HepG2 (cell line): ENCODE data around the gene GTF3A. TPM values are rescaled to one million over a fixed set of nuclear protein-coding genes. Genes with fewer than 3 reads are reported as not detected.

Experiments used
- DNMT1 ChIP-seq: sonication (generic); formaldehyde crosslinking; IDR thresholded peaks from 2 replicates; pipeline ENCODE4 v1.5.1; 2020; ENCODE audit warnings: mild to moderate bottlenecking, missing genetic modification reagents
- EP300 ChIP-seq, 3 experiments: sonication (generic) in 1 of 3; formaldehyde crosslinking in 1 of 3; IDR thresholded peaks; 2 replicates each; pipeline versions ENCODE4 v1.5.1 to v1.6.1; 2011 to 2020; ENCODE audit warnings: low read depth in 2 of 3, low read length in 2 of 3, borderline replicate concordance in 1 of 3, improper control_type of control experiment in 1 of 3, mild to moderate bottlenecking in 1 of 3, missing genetic modification reagents in 1 of 3, moderate library complexity in 1 of 3
- ETV5 ChIP-seq: IDR thresholded peaks from 2 replicates; pipeline ENCODE4 v1.6.1; 2018; ENCODE audit warnings: missing biosample characterization, missing genetic modification reagents, inconsistent platforms, borderline replicate concordance
- HNF4G ChIP-seq, 2 experiments: sonication (generic) in 1 of 2; formaldehyde crosslinking in 1 of 2; IDR thresholded peaks; 2 replicates each; pipeline versions ENCODE4 v1.4.0 to v1.6.1; 2011 to 2020; ENCODE audit warnings: borderline replicate concordance in 2 of 2, low read depth in 2 of 2, mild to moderate bottlenecking in 2 of 2, low read length in 1 of 2, missing genetic modification reagents in 1 of 2, moderate library complexity in 1 of 2
- NCOA2 ChIP-seq: sonication (generic); formaldehyde crosslinking; IDR thresholded peaks from 2 replicates; pipeline ENCODE4 v1.8.0; 2022; ENCODE audit warnings: inconsistent platforms
- PHF5A ChIP-seq: IDR thresholded peaks from one replicate; pipeline ENCODE4 v1.6.1; 2018; ENCODE audit warnings: low read depth, missing genetic modification reagents; ENCODE audit not compliant: unreplicated experiment
- ZNF790 ChIP-seq: sonication (generic); formaldehyde crosslinking; IDR thresholded peaks from 2 replicates; pipeline ENCODE4 v1.8.0; 2022; ENCODE audit warnings: missing genetic modification reagents, mild to moderate bottlenecking, borderline replicate concordance
- polyA plus RNA-seq, 8 experiments: library from polyadenylated mRNA; depleted of rRNA in 3 of 8; stranded (reverse) in 7 of 8; unstranded in 1 of 8; fragments of >200 nt; fragmentation: Illumina TruSeq in 4 of 8; extraction: Trizol in 4 of 8; gene quantifications; 2 replicates each; pipeline versions ENCODE4 v1.2.1 to v1.2.3, GENCODE V29; 2011 to 2016; ENCODE audit warnings: low read depth in 4 of 8, missing spikeins in 1 of 8, mixed read lengths in 1 of 8; ENCODE audit not compliant: insufficient read depth in 1 of 8
- total RNA-seq, 5 experiments: library from RNA; depleted of rRNA; stranded (reverse); fragments of >200 nt; fragmentation: Illumina TruSeq; extraction: Trizol; gene quantifications; 2 replicates each; pipeline ENCODE4 v1.2.3, GENCODE V29; 2016; ENCODE audit warnings: low read depth in 1 of 5
- TF ChIP-seq, protein P1 (sequence below): sonication (generic); formaldehyde crosslinking; IDR thresholded peaks from 2 replicates; pipeline ENCODE4 v1.5.1; 2020; ENCODE audit warnings: missing genetic modification reagents, mild to moderate bottlenecking, borderline replicate concordance
- TF ChIP-seq, protein P2 (sequence below): sonication (generic); formaldehyde crosslinking; IDR thresholded peaks from 2 replicates; pipeline ENCODE4 v1.4.0; 2020; ENCODE audit warnings: mild to moderate bottlenecking, missing genetic modification reagents, borderline replicate concordance
- TF ChIP-seq, protein P3 (sequence below): sonication (generic); formaldehyde crosslinking; IDR thresholded peaks from 2 replicates; pipeline ENCODE4 v1.9.0; 2021; ENCODE audit warnings: missing genetic modification reagents, mild to moderate bottlenecking, borderline replicate concordance
- TF ChIP-seq, protein P4 (sequence below): sonication (generic); formaldehyde crosslinking; IDR thresholded peaks from 2 replicates; pipeline ENCODE4 v1.5.0; 2020; ENCODE audit warnings: mild to moderate bottlenecking, missing genetic modification reagents
- TF ChIP-seq, protein P5 (sequence below): sonication (generic); formaldehyde crosslinking; IDR thresholded peaks from 2 replicates; pipeline ENCODE4 v1.4.0; 2020; ENCODE audit warnings: mild to moderate bottlenecking, missing genetic modification reagents

The GTF3A gene
- total and polyA plus RNA-seq, 2 of the 13 experiments (the other 11 are each of a cell fraction or from before 2014, with no cell fraction given) = 42.1 to 176 TPM

DNA sequence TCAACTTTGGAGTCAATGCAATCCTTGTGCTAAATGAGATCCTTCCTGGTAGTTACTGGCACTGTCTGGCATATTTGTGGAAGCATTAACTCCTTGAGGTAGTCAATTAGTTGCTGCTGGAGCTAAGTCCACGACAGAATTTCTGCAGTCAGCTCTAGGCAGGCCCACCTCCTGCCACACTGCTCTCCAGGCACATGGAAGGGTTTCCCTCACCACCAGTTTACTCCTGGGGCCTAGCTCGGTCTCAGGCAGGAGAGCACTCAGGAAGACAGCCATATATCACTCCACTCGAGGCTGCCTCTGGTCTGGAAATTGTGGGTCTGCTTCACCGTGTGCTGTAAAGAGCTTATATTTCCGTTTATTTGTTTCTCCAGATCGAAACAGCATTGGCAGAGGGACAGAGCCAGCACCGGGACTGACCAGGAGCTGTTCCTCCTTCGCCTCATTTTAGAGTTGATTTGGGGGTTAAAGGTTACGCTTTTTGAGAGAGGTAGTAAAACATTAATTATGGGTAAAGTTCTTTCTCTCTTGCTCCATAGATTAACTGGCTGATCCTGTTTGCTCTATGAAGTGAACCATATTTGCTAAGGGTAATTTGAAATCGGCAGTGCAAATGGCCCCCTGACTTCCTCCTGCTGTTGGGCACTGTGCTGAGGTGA lies 20.6 kb upstream of the GTF3A start (continued):
- TF ChIP-seq, protein P1, sequence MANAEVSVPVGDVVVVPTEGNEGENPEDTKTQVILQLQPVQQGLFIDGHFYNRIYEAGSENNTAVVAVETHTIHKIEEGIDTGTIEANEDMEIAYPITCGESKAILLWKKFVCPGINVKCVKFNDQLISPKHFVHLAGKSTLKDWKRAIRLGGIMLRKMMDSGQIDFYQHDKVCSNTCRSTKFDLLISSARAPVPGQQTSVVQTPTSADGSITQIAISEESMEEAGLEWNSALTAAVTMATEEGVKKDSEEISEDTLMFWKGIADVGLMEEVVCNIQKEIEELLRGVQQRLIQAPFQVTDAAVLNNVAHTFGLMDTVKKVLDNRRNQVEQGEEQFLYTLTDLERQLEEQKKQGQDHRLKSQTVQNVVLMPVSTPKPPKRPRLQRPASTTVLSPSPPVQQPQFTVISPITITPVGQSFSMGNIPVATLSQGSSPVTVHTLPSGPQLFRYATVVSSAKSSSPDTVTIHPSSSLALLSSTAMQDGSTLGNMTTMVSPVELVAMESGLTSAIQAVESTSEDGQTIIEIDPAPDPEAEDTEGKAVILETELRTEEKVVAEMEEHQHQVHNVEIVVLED (CRISPR knock-in tag) = peak; percentile 40; the same call in 1 of the 2 replicates
- TF ChIP-seq ZNF790 (CRISPR knock-in tag) = no peak
- TF ChIP-seq, protein P2, sequence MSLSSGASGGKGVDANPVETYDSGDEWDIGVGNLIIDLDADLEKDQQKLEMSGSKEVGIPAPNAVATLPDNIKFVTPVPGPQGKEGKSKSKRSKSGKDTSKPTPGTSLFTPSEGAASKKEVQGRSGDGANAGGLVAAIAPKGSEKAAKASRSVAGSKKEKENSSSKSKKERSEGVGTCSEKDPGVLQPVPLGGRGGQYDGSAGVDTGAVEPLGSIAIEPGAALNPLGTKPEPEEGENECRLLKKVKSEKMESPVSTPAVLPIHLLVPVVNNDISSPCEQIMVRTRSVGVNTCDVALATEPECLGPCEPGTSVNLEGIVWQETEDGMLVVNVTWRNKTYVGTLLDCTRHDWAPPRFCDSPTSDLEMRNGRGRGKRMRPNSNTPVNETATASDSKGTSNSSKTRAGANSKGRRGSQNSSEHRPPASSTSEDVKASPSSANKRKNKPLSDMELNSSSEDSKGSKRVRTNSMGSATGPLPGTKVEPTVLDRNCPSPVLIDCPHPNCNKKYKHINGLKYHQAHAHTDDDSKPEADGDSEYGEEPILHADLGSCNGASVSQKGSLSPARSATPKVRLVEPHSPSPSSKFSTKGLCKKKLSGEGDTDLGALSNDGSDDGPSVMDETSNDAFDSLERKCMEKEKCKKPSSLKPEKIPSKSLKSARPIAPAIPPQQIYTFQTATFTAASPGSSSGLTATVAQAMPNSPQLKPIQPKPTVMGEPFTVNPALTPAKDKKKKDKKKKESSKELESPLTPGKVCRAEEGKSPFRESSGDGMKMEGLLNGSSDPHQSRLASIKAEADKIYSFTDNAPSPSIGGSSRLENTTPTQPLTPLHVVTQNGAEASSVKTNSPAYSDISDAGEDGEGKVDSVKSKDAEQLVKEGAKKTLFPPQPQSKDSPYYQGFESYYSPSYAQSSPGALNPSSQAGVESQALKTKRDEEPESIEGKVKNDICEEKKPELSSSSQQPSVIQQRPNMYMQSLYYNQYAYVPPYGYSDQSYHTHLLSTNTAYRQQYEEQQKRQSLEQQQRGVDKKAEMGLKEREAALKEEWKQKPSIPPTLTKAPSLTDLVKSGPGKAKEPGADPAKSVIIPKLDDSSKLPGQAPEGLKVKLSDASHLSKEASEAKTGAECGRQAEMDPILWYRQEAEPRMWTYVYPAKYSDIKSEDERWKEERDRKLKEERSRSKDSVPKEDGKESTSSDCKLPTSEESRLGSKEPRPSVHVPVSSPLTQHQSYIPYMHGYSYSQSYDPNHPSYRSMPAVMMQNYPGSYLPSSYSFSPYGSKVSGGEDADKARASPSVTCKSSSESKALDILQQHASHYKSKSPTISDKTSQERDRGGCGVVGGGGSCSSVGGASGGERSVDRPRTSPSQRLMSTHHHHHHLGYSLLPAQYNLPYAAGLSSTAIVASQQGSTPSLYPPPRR (CRISPR knock-in tag) = peak; percentile 61; the same call in 1 of the 2 replicates
- no peak for TF ChIP-seq HNF4G (IDR thresholded peaks at IDR 0.05; ENCODE audit: borderline replicate concordance, low read depth, low read length)
- 0 out of 2 replicates have a peak, but pooled peaks have one; percentile 14 for TF ChIP-seq HNF4G (CRISPR knock-in tag; IDR thresholded peaks at IDR 0.05; ENCODE audit: borderline replicate concordance, low read depth)
- peak; percentile 19; the same call in 1 of the 2 replicates for TF ChIP-seq NCOA2 (CRISPR knock-in tag)
- TF ChIP-seq, protein P3, sequence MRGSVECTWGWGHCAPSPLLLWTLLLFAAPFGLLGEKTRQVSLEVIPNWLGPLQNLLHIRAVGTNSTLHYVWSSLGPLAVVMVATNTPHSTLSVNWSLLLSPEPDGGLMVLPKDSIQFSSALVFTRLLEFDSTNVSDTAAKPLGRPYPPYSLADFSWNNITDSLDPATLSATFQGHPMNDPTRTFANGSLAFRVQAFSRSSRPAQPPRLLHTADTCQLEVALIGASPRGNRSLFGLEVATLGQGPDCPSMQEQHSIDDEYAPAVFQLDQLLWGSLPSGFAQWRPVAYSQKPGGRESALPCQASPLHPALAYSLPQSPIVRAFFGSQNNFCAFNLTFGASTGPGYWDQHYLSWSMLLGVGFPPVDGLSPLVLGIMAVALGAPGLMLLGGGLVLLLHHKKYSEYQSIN = no peak
- TF ChIP-seq PHF5A (CRISPR knock-in tag) = peak; percentile 16
- TF ChIP-seq, protein P4, sequence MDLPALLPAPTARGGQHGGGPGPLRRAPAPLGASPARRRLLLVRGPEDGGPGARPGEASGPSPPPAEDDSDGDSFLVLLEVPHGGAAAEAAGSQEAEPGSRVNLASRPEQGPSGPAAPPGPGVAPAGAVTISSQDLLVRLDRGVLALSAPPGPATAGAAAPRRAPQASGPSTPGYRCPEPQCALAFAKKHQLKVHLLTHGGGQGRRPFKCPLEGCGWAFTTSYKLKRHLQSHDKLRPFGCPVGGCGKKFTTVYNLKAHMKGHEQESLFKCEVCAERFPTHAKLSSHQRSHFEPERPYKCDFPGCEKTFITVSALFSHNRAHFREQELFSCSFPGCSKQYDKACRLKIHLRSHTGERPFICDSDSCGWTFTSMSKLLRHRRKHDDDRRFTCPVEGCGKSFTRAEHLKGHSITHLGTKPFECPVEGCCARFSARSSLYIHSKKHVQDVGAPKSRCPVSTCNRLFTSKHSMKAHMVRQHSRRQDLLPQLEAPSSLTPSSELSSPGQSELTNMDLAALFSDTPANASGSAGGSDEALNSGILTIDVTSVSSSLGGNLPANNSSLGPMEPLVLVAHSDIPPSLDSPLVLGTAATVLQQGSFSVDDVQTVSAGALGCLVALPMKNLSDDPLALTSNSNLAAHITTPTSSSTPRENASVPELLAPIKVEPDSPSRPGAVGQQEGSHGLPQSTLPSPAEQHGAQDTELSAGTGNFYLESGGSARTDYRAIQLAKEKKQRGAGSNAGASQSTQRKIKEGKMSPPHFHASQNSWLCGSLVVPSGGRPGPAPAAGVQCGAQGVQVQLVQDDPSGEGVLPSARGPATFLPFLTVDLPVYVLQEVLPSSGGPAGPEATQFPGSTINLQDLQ (CRISPR knock-in tag) = no peak
- TF ChIP-seq, protein P5, sequence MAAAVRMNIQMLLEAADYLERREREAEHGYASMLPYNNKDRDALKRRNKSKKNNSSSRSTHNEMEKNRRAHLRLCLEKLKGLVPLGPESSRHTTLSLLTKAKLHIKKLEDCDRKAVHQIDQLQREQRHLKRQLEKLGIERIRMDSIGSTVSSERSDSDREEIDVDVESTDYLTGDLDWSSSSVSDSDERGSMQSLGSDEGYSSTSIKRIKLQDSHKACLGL (CRISPR knock-in tag) = no peak
- peak in 1 of 2 experiments; percentile 54; a peak in 1 of 4 replicates for TF ChIP-seq EP300 (IDR thresholded peaks at IDR 0.05; ENCODE audit: low read depth in 2 of 2, low read length in 2 of 2)
- TF ChIP-seq EP300 (CRISPR knock-in tag; IDR thresholded peaks at IDR 0.05; ENCODE audit: borderline replicate concordance) = no peak
- 0 out of 2 replicates have a peak, but pooled peaks have one; percentile 53 for TF ChIP-seq DNMT1 (CRISPR knock-in tag)
- TF ChIP-seq ETV5 (CRISPR knock-in tag) = 0 out of 2 replicates have a peak, but pooled peaks have one; percentile 9
